Ovary (tissue), 3 donors: ENCODE results near the gene IGF1R.

Source experiments
- EP300 ChIP-seq: sonication (generic); formaldehyde crosslinking; IDR thresholded peaks from one replicate; pipeline ENCODE4 v1.6.1; 2017; ENCODE audit warnings: antibody characterized with exemption
- POLR2A ChIP-seq: fragments of 450-650 bp; IDR thresholded peaks from one replicate; pipeline ENCODE4 v1.6.1; 2017; ENCODE audit warnings: antibody characterized with exemption, mild to moderate bottlenecking, moderate library complexity
- TF ChIP-seq, protein P1 (sequence below), 3 donors: fragments of 450-650 bp in 2 of 3; fragments of 200-600 bp in 1 of 3; IDR thresholded peaks; one replicate each; pipeline versions ENCODE4 v1.5.1 to v1.8.0; 2016 to 2022; ENCODE audit warnings: antibody characterized with exemption in 3 of 3, mild to moderate bottlenecking in 1 of 3
- donor health status: DM: no; HTN: no; CAD: no.

DNA sequence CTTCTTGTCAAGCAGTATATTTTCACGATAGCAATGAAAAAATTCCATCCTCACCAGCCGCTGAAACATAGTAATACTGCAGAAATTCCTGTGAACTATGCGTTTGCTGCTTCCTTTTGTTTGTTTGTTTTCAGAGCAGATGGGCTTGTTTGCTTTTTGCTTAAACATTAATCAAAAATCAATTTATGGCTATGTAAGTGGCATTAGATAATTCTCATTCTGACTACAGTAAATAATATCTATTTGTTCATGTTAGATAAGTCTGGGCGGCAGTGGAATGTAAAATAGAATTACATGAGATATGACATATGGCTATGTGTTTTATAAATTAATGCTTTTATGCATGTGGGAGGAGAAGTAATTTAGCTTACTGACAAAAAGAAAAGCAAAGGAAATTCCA, 195.5 kb downstream of the IGF1R start:
- no peak for TF ChIP-seq POLR2A
- TF ChIP-seq, protein P1, sequence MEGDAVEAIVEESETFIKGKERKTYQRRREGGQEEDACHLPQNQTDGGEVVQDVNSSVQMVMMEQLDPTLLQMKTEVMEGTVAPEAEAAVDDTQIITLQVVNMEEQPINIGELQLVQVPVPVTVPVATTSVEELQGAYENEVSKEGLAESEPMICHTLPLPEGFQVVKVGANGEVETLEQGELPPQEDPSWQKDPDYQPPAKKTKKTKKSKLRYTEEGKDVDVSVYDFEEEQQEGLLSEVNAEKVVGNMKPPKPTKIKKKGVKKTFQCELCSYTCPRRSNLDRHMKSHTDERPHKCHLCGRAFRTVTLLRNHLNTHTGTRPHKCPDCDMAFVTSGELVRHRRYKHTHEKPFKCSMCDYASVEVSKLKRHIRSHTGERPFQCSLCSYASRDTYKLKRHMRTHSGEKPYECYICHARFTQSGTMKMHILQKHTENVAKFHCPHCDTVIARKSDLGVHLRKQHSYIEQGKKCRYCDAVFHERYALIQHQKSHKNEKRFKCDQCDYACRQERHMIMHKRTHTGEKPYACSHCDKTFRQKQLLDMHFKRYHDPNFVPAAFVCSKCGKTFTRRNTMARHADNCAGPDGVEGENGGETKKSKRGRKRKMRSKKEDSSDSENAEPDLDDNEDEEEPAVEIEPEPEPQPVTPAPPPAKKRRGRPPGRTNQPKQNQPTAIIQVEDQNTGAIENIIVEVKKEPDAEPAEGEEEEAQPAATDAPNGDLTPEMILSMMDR (IDR thresholded peaks at IDR 0.05), result no peak
- TF ChIP-seq EP300, result no peak
